ENCODE data around the gene C16orf54. TPM values are rescaled to one million over a fixed set of nuclear protein-coding genes. Genes with fewer than 3 reads are reported as not detected.
"Not testable (repeated sequence)": the region's sequence is repeated elsewhere in the genome, so short reads cannot be mapped to it uniquely, and the experiment has no call there.

C16orf54 gene
- total RNA-seq, 2 experiments from 2014 or later = 22.2 to 22.4 TPM

GRCh38 chr16:29744541-29745101 lies 1.2 kb downstream of the C16orf54 start:
- ATAC-seq = no peak
- ChIA-PET CTCF (interaction anchor here (0.8 to 1.8 kb wide), 5 partner anchors 12 to 63 kb away, joined by 3 to 7 read pairs (median 4); partner anchors contain the start of gene KIF22), POLR2A (interaction anchor here (1.0 to 2.2 kb wide), 4 partner anchors 12 to 64 kb away, joined by 3 to 20 read pairs (median 6); no protein-coding TSS in a partner anchor)
- peaks cover 62% of the 10 kb centered on the region for H3K4me1 Mint-ChIP-seq (ENCODE audit: low read depth)
- H3K4me3 Mint-ChIP-seq = peak overlapping the region; percentile 84
- DNase-seq = peak; percentile 42
- intact Hi-C loops (cut with micrococcal nuclease) = loop anchor here (5.0 kb wide), 1 partner anchor 48 kb away; the partner anchor contains the start of gene KIF22
- no peaks in the 10 kb centered on the region for H3K9me3 Mint-ChIP-seq
- no peak for TF ChIP-seq CTCF (IDR thresholded peaks at IDR 0.05)
- peaks cover 28% of the 10 kb centered on the region for H3K36me3 Mint-ChIP-seq (ENCODE audit: low read depth)
- no peaks in the 10 kb centered on the region for H3K27me3 Mint-ChIP-seq
- peak overlapping the region; percentile 97 for H3K27ac Mint-ChIP-seq

GRCh38 chr16:29743827-29744531 lies 1.8 kb downstream of the C16orf54 start:
- peak; percentile 17 for ATAC-seq
- H3K9me3 Mint-ChIP-seq = no peaks in the 10 kb centered on the region
- no peaks in the 10 kb centered on the region for H3K27me3 Mint-ChIP-seq
- peak; percentile 69 for DNase-seq
- ChIA-PET CTCF (interaction anchor here (0.8 to 1.8 kb wide), 6 partner anchors 12 to 64 kb away, joined by 3 to 7 read pairs (median 4); partner anchors contain the start of gene KIF22), POLR2A (interaction anchor here (1.0 to 2.2 kb wide), 4 partner anchors 9 to 65 kb away, joined by 3 to 20 read pairs (median 4); no protein-coding TSS in a partner anchor)
- intact Hi-C loops (cut with micrococcal nuclease) = loop anchor here (5.0 kb wide), 1 partner anchor 48 kb away; the partner anchor contains the start of gene KIF22
- peak overlapping the region; percentile 97 for H3K27ac Mint-ChIP-seq
- TF ChIP-seq CTCF (IDR thresholded peaks at IDR 0.05) = no peak
- peaks cover 28% of the 10 kb centered on the region for H3K36me3 Mint-ChIP-seq (ENCODE audit: low read depth)
- H3K4me1 Mint-ChIP-seq (ENCODE audit: low read depth) = peaks cover 65% of the 10 kb centered on the region
- H3K4me3 Mint-ChIP-seq = peak overlapping the region; percentile 84

- Mint-ChIP-seq H3K27ac (peak overlapping the region; percentile 97), H3K9me3 (no peaks in the 10 kb centered on the region), H3K36me3 (ENCODE audit: low read depth) (peaks cover 28% of the 10 kb centered on the region), H3K27me3 (no peaks in the 10 kb centered on the region), H3K4me3 (peak overlapping the region; percentile 84), H3K4me1 (ENCODE audit: low read depth) (peaks cover 69% of the 10 kb centered on the region)
- ATAC-seq (no peak), DNase-seq (no peak)
- ChIA-PET CTCF (interaction anchor here (1.0 to 1.8 kb wide), 3 partner anchors 42 to 65 kb away, joined by 3 to 6 read pairs (median 4); partner anchors contain the start of gene KIF22), POLR2A (interaction anchor here (0.6 to 2.2 kb wide), 4 partner anchors 9 to 64 kb away, joined by 3 to 20 read pairs (median 4); no protein-coding TSS in a partner anchor)
- intact Hi-C loops (cut with micrococcal nuclease) = loop anchor here (5.0 kb wide), 1 partner anchor 49 kb away; the partner anchor contains the start of gene KIF22
- no peak for TF ChIP-seq CTCF (IDR thresholded peaks at IDR 0.05)
Observed at GRCh38 chr16:29743475-29743826, 2.3 kb downstream of the C16orf54 start.

GRCh38 chr16:29742683-29743275 lies 3.0 kb downstream of the C16orf54 start:
- Mint-ChIP-seq H3K4me3 (peak overlapping the region; percentile 84), H3K27ac (peak overlapping the region; percentile 97), H3K9me3 (no peaks in the 10 kb centered on the region), H3K36me3 (ENCODE audit: low read depth) (peaks cover 28% of the 10 kb centered on the region), H3K27me3 (no peaks in the 10 kb centered on the region), H3K4me1 (ENCODE audit: low read depth) (peaks cover 74% of the 10 kb centered on the region)
- ATAC-seq (no peak), DNase-seq (no peak)
- no peak for TF ChIP-seq CTCF (IDR thresholded peaks at IDR 0.05)
- POLR2A ChIA-PET = interaction anchor here (0.6 to 2.2 kb wide), 4 partner anchors 8 to 190 kb away, joined by 3 to 20 read pairs (median 4); no protein-coding TSS in a partner anchor
- intact Hi-C loops (cut with micrococcal nuclease) = loop anchor here (5.0 kb wide), 1 partner anchor 50 kb away; the partner anchor contains the start of gene KIF22
- CTCF ChIA-PET = interaction anchor here (1.0 to 1.8 kb wide), 2 partner anchors 42 to 48 kb away, joined by 3 to 6 read pairs; partner anchors contain the start of gene KIF22

GRCh38 chr16:29740630-29741015 lies 5.2 kb downstream of the C16orf54 start:
- Mint-ChIP-seq H3K27ac (peak overlapping the region; percentile 60), H3K36me3 (ENCODE audit: low read depth) (peaks cover 28% of the 10 kb centered on the region)
- POLR2A ChIA-PET = interaction anchor here (1.3 kb wide), 1 partner anchor 9 kb away, joined by 3 read pairs; no protein-coding TSS in a partner anchor

GRCh38 chr16:29739927-29740629 lies 5.7 kb downstream of the C16orf54 start:
- H3K4me3 Mint-ChIP-seq, DNase-seq, H3K9me3 Mint-ChIP-seq, H3K27me3 Mint-ChIP-seq, ATAC-seq: not testable (repeated sequence)
- ChIA-PET POLR2A (interaction anchor here (0.7 to 0.9 kb wide), 2 partner anchors 47 to 69 kb away, joined by 3 to 5 read pairs; no protein-coding TSS in a partner anchor), CTCF (interaction anchor here (2.8 kb wide), 1 partner anchor 45 kb away, joined by 15 read pairs; no protein-coding TSS in a partner anchor)
- peak overlapping the region; percentile 1 for H3K27ac Mint-ChIP-seq
- H3K36me3 Mint-ChIP-seq (ENCODE audit: low read depth) = peaks cover 28% of the 10 kb centered on the region
- peaks cover 71% of the 10 kb centered on the region for H3K4me1 Mint-ChIP-seq (ENCODE audit: low read depth)
- intact Hi-C loops (cut with micrococcal nuclease) = loop anchor here (5.0 kb wide), 1 partner anchor 52 kb away; the partner anchor contains the start of gene KIF22

More at GRCh38 chr16:29740630-29741015, 5.2 kb downstream of the C16orf54 start:
- not testable (repeated sequence) for H3K27me3 Mint-ChIP-seq, ATAC-seq, DNase-seq, H3K9me3 Mint-ChIP-seq, H3K4me3 Mint-ChIP-seq
- CTCF ChIA-PET = interaction anchor here (1.1 kb wide), 1 partner anchor 44 kb away, joined by 4 read pairs; no protein-coding TSS in a partner anchor
- intact Hi-C loops (cut with micrococcal nuclease) = loop anchor here (5.0 kb wide), 1 partner anchor 52 kb away; the partner anchor contains the start of gene KIF22
- H3K4me1 Mint-ChIP-seq (ENCODE audit: low read depth) = peaks cover 70% of the 10 kb centered on the region
